GM23338 (cell line): Measurements from ENCODE around the gene AFAP1L2. TPM values are rescaled to one million over a fixed set of nuclear protein-coding genes. Genes with fewer than 3 reads are reported as not detected.

ENCODE experiments used
- ATAC-seq: fragments of 200-7000 bp; cut with Tn5 transposase; 3 replicates; pipeline ENCODE4 v1.9.1; 2020
- DNase-seq: peaks from one replicate; pipeline ENCODE4 v3.0.0-alpha.2; 2015; ENCODE audit warnings: low spot score
- H2AFZ ChIP-seq: fragments of 200-600 bp; sonication (generic); 2 replicates; pipeline ENCODE4 v1.8.0; 2016; ENCODE audit warnings: antibody characterized with exemption, mild to moderate bottlenecking, moderate library complexity
- H3F3A ChIP-seq: fragments of 200-600 bp; sonication (generic); replicated peaks from 2 replicates; pipeline ENCODE4 v1.8.0; 2017; ENCODE audit warnings: antibody characterized with exemption, mixed run types, low read depth
- H3K27ac ChIP-seq: fragments of 200-600 bp; sonication (generic); 2 replicates; pipeline ENCODE4 v1.6.1; 2016; ENCODE audit warnings: low read depth
- H3K27me3 ChIP-seq: fragments of 200-600 bp; sonication (generic); 2 replicates; pipeline ENCODE4 v1.8.0; 2016; ENCODE audit warnings: mild to moderate bottlenecking, mixed run types, moderate library complexity; ENCODE audit not compliant: insufficient read depth
- H3K36me3 ChIP-seq: fragments of 200-600 bp; sonication (generic); 2 replicates; pipeline ENCODE4 v1.8.0; 2016; ENCODE audit warnings: mild to moderate bottlenecking; ENCODE audit not compliant: insufficient read depth
- H3K4me1 ChIP-seq: fragments of 200-600 bp; sonication (generic); 2 replicates; pipeline ENCODE4 v1.8.0; 2016; ENCODE audit warnings: mild to moderate bottlenecking, moderate library complexity; ENCODE audit not compliant: insufficient read depth
- H3K4me2 ChIP-seq: fragments of 200-600 bp; sonication (generic); 2 replicates; pipeline ENCODE4 v1.7.1; 2017; ENCODE audit warnings: mixed run types
- H3K4me3 ChIP-seq: fragments of 200-600 bp; sonication (generic); 2 replicates; pipeline ENCODE4 v1.6.1; 2016; ENCODE audit warnings: mixed run types
- H3K79me2 ChIP-seq: fragments of 200-600 bp; sonication (generic); replicated peaks from 2 replicates; pipeline ENCODE4 v1.8.0; 2017; ENCODE audit warnings: mild to moderate bottlenecking; ENCODE audit not compliant: insufficient read depth
- H3K9me2 ChIP-seq: fragments of 200-600 bp; sonication (generic); 2 replicates; pipeline ENCODE4 v1.8.0; 2017; ENCODE audit not compliant: insufficient read depth
- H4K20me1 ChIP-seq: fragments of 200-600 bp; sonication (generic); replicated peaks from 2 replicates; pipeline ENCODE4 v1.8.0; 2017; ENCODE audit warnings: mild to moderate bottlenecking; ENCODE audit not compliant: insufficient read depth
- H3K27ac Mint-ChIP-seq: 2 replicates; pipeline ENCODE4 v1.8.0; 2020; ENCODE audit warnings: inconsistent platforms, mild to moderate bottlenecking, moderate library complexity, mixed read lengths
- H3K27me3 Mint-ChIP-seq: 3 replicates; pipeline ENCODE4 v1.8.0; 2022; ENCODE audit warnings: low read depth, mild to moderate bottlenecking, moderate library complexity, mixed read lengths, inconsistent platforms; ENCODE audit not compliant: insufficient read depth, poor library complexity
- H3K36me3 Mint-ChIP-seq: 3 replicates; pipeline ENCODE4 v1.8.0; 2021; ENCODE audit warnings: low read depth, mild to moderate bottlenecking, inconsistent platforms, moderate library complexity, mixed read lengths
- H3K4me1 Mint-ChIP-seq: 3 replicates; pipeline ENCODE4 v1.8.0; 2020; ENCODE audit warnings: mild to moderate bottlenecking, inconsistent platforms, mixed read lengths
- H3K4me3 Mint-ChIP-seq: 3 replicates; pipeline ENCODE4 v1.8.0; 2021; ENCODE audit warnings: moderate library complexity, mild to moderate bottlenecking, inconsistent platforms, mixed read lengths
- H3K9me3 Mint-ChIP-seq: 3 replicates; pipeline ENCODE4 v1.8.0; 2020; ENCODE audit warnings: moderate library complexity, mild to moderate bottlenecking, inconsistent platforms, mixed read lengths
- CREB1 ChIP-seq: fragments of 250-450 bp; sonication (Bioruptor Pico); IDR thresholded peaks from 2 replicates; pipeline ENCODE4 v1.5.0; 2020; ENCODE audit warnings: low read depth, mild to moderate bottlenecking, moderate library complexity
- EZH2 ChIP-seq: fragments of 200-600 bp; sonication (generic); IDR thresholded peaks from one replicate; pipeline ENCODE4 v1.8.0; 2017; ENCODE audit warnings: antibody characterized with exemption, mild to moderate bottlenecking, low read depth; ENCODE audit not compliant: unreplicated experiment
- POLR2AphosphoS5 ChIP-seq: IDR thresholded peaks from 2 replicates; pipeline ENCODE4 v1.6.1; 2016; ENCODE audit warnings: antibody characterized with exemption, low read depth
- STAT1 ChIP-seq: IDR thresholded peaks from one replicate; pipeline ENCODE4 v1.6.1; 2016; ENCODE audit warnings: antibody characterized with exemption; ENCODE audit not compliant: unreplicated experiment
- ZNF331 ChIP-seq: fragments of 250-450 bp; sonication (Bioruptor Pico); IDR thresholded peaks from 2 replicates; pipeline ENCODE4 v1.5.0; 2020; ENCODE audit warnings: low read depth, mild to moderate bottlenecking, moderate library complexity
- polyA plus RNA-seq: library from polyadenylated mRNA; unstranded; fragments of >200 nt; fragmentation: Nextera tagmentation; extraction: Ambion mirVana; gene quantifications from 2 replicates; pipeline ENCODE4 v1.2.1, GENCODE V29; 2016
- total RNA-seq: library from RNA; depleted of rRNA; stranded (reverse); fragments of >200 nt; shearing (Covaris generic); gene quantifications from 2 replicates; pipeline ENCODE4 v1.2.3, GENCODE V29; 2014
- TF ChIP-seq, protein P1 (sequence below): IDR thresholded peaks from one replicate; pipeline ENCODE4 v1.6.1; 2018; ENCODE audit warnings: antibody characterized with exemption; ENCODE audit not compliant: unreplicated experiment
- TF ChIP-seq, protein P2 (sequence below), 2 experiments: fragments of 200-600 bp in 1 of 2; sonication (generic) in 1 of 2; conservative IDR thresholded peaks; 2 replicates each; pipeline versions ENCODE4 v1.5.1 to v1.6.1; 2016 to 2017; ENCODE audit warnings: antibody characterized with exemption in 2 of 2, low read depth in 2 of 2, mild to moderate bottlenecking in 2 of 2, moderate library complexity in 1 of 2

AFAP1L2 gene
- total and polyA plus RNA-seq, 2 experiments from 2014 or later: 2.3 to 6.5 TPM

DNA sequence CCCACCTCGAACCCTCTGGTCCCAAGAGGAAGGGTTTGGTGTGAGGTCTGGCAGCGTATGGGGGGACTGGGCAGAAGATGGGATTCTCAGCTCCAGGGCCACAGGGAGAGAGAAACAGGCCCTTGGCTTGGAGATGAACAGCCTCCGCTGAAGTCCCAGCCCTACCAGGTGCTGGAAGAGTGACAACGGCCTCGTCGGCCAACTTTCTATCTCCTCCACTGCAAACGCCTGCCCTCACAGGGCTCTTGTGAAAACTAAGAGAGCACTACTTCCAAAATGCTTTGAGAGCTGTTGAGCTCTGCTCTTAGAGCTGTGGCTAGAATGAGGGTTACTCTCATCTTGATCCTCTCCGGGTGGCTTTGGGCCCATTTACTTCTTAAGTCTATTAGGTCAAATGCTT, 63.5 kb downstream of the AFAP1L2 start (continued):
- TF ChIP-seq, protein P1, sequence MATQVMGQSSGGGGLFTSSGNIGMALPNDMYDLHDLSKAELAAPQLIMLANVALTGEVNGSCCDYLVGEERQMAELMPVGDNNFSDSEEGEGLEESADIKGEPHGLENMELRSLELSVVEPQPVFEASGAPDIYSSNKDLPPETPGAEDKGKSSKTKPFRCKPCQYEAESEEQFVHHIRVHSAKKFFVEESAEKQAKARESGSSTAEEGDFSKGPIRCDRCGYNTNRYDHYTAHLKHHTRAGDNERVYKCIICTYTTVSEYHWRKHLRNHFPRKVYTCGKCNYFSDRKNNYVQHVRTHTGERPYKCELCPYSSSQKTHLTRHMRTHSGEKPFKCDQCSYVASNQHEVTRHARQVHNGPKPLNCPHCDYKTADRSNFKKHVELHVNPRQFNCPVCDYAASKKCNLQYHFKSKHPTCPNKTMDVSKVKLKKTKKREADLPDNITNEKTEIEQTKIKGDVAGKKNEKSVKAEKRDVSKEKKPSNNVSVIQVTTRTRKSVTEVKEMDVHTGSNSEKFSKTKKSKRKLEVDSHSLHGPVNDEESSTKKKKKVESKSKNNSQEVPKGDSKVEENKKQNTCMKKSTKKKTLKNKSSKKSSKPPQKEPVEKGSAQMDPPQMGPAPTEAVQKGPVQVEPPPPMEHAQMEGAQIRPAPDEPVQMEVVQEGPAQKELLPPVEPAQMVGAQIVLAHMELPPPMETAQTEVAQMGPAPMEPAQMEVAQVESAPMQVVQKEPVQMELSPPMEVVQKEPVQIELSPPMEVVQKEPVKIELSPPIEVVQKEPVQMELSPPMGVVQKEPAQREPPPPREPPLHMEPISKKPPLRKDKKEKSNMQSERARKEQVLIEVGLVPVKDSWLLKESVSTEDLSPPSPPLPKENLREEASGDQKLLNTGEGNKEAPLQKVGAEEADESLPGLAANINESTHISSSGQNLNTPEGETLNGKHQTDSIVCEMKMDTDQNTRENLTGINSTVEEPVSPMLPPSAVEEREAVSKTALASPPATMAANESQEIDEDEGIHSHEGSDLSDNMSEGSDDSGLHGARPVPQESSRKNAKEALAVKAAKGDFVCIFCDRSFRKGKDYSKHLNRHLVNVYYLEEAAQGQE: no peak
- TF ChIP-seq ZNF331 (no peak), EZH2 (no peak)

DNA sequence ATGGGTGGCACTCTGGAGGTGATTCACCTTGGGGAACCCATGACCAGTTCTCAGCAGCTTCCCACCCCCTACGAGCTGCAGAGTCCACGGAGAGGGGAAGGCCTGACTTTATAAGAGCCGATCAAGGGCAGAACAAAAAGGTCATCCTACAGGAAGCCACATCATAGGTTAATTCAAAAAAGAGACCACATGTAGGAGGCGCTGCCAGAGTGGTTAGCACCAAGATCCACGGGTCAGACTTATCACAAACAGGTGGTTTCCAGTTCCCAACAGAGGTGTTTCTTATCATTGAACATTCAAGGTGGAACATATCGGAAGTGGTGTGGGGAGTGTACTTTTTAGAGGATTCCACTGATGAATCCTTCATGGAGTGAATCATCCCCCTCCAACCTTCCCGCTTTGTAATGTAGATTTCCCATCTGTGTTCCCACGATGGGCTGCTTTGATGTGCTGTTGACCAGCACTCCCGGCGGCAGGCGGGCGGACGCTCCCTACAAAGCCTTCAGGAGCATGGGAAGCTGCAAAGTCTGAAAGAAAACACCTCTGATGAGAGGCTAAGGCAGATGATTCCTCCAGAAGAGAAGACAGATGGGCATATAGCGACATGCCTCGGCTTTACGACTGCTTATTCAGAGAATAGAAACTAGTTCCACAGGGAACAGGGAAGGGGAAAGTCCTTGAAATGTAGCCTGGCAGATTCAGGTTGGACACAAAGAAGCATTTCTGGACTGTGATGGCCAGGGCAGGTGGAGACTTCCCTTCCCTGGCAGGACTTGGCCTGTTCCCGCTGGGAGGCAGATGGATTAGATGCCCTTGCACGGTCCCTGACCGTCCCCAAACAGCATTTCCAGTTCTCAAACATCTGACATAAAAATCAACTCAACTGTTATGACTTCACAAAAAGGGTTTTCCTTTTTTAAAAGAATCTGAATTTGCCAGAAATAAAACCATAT, 66.5 kb downstream of the AFAP1L2 start:
- Mint-ChIP-seq H3K27me3 (peaks cover 8% of the 10 kb centered on the region), H3K4me3 (peak overlapping the region; percentile 29; the same call in 1 of the 3 replicates), H3K9me3 (no peaks in the 10 kb centered on the region), H3K27ac (no peak overlapping the region), H3K4me1 (peaks cover 43% of the 10 kb centered on the region), H3K36me3 (no peaks in the 10 kb centered on the region)
- no peak overlapping the region for H3K27ac ChIP-seq
- H3K4me2 ChIP-seq: no peak overlapping the region
- ATAC-seq (peak; percentile 87), DNase-seq (peak; percentile 73)
- no peaks in the 10 kb centered on the region for H3K27me3 ChIP-seq
- H3K4me3 ChIP-seq: no peak overlapping the region
- H3K79me2 ChIP-seq: no peaks in the 10 kb centered on the region
- peaks cover 13% of the 10 kb centered on the region for H3K4me1 ChIP-seq
- H3K36me3 ChIP-seq: no peaks in the 10 kb centered on the region
- H3K9me2 ChIP-seq: no peaks in the 10 kb centered on the region
- no peaks in the 10 kb centered on the region for H3F3A ChIP-seq
- H4K20me1 ChIP-seq: no peaks in the 10 kb centered on the region
- no peak overlapping the region for H2AFZ ChIP-seq
- TF ChIP-seq STAT1: no peak
- TF ChIP-seq POLR2AphosphoS5: no peak
- TF ChIP-seq, protein P1: no peak
- no peak for TF ChIP-seq CREB1
- TF ChIP-seq, protein P2, sequence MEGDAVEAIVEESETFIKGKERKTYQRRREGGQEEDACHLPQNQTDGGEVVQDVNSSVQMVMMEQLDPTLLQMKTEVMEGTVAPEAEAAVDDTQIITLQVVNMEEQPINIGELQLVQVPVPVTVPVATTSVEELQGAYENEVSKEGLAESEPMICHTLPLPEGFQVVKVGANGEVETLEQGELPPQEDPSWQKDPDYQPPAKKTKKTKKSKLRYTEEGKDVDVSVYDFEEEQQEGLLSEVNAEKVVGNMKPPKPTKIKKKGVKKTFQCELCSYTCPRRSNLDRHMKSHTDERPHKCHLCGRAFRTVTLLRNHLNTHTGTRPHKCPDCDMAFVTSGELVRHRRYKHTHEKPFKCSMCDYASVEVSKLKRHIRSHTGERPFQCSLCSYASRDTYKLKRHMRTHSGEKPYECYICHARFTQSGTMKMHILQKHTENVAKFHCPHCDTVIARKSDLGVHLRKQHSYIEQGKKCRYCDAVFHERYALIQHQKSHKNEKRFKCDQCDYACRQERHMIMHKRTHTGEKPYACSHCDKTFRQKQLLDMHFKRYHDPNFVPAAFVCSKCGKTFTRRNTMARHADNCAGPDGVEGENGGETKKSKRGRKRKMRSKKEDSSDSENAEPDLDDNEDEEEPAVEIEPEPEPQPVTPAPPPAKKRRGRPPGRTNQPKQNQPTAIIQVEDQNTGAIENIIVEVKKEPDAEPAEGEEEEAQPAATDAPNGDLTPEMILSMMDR (conservative IDR thresholded peaks at IDR 0.05; ENCODE audit: low read depth in 2 of 2): 0 out of 4 replicates have a peak, but pooled peaks have one; percentile 12
